ENCODE data around the gene TLE4.
"Not testable (repeated sequence)": the region's sequence is repeated elsewhere in the genome, so short reads cannot be mapped to it uniquely, and the experiment has no call there.

GRCh38 chr9:79751895-79752466, 180.2 kb downstream of the TLE4 start:
- TF ChIP-seq, protein P1, sequence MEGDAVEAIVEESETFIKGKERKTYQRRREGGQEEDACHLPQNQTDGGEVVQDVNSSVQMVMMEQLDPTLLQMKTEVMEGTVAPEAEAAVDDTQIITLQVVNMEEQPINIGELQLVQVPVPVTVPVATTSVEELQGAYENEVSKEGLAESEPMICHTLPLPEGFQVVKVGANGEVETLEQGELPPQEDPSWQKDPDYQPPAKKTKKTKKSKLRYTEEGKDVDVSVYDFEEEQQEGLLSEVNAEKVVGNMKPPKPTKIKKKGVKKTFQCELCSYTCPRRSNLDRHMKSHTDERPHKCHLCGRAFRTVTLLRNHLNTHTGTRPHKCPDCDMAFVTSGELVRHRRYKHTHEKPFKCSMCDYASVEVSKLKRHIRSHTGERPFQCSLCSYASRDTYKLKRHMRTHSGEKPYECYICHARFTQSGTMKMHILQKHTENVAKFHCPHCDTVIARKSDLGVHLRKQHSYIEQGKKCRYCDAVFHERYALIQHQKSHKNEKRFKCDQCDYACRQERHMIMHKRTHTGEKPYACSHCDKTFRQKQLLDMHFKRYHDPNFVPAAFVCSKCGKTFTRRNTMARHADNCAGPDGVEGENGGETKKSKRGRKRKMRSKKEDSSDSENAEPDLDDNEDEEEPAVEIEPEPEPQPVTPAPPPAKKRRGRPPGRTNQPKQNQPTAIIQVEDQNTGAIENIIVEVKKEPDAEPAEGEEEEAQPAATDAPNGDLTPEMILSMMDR (IDR thresholded peaks at IDR 0.05) = not testable (repeated sequence)
- TF ChIP-seq POLR2A (IDR thresholded peaks at IDR 0.05) = not testable (repeated sequence)

Measured in esophagus squamous epithelium (tissue), 4 donors.